Measurements from ENCODE around the gene NIT2. TPM values are rescaled to one million over a fixed set of nuclear protein-coding genes. Genes with fewer than 3 reads are reported as not detected.

NIT2 gene
- total and polyA plus RNA-seq, 10 of the 15 experiments (the other 5 are each of a cell fraction or from before 2014, with no cell fraction given): 49.3 to 215 (median 76.4) TPM

- TF ChIP-seq SKIL (IDR thresholded peaks at IDR 0.05; ENCODE audit: low read depth, poor library complexity, severe bottlenecking) (peak; percentile 19), MTA3 (IDR thresholded peaks at IDR 0.05; ENCODE audit: borderline replicate concordance, low read length) (no peak), SMC3 (IDR thresholded peaks at IDR 0.05; ENCODE audit: borderline replicate concordance, low read length) (peak; percentile 68; the same call in 1 of the 2 replicates), RAD21 (IDR thresholded peaks at IDR 0.05; ENCODE audit: insufficient read depth, low read depth, low read length) (peak; percentile 81), MLLT1 (IDR thresholded peaks at IDR 0.05) (peak; percentile 58; the same call in 1 of the 2 replicates)
These were observed 17.9 kb upstream of the NIT2 start (continued) for GRCh38 chr3:100316641-100317069.

GRCh38 chr3:100317912-100318311 is 16.6 kb upstream of the NIT2 start:
- intact Hi-C loops (cut with micrococcal nuclease; ENCODE audit: unreplicated experiment) (loop anchor here (2.0 to 10.0 kb wide), 2 partner anchors 145 to 397 kb away; no protein-coding TSS in a partner anchor), in situ Hi-C loops (cut with MboI) (no loop called here)
- ChIA-PET POLR2A (interaction anchor here (1.3 kb wide), 1 partner anchor 83 kb away, joined by 4 read pairs; the partner anchor contains the start of gene LNP1), RAD21 (ENCODE audit: unreplicated experiment) (interaction anchor here (0.6 to 2.9 kb wide), 9 partner anchors 14 to 486 kb away, joined by 3 to 37 read pairs (median 4); partner anchors contain the start of genes LNP1 and TMEM45A), CTCF (interaction anchor here (0.6 to 4.2 kb wide), 15 partner anchors 9 to 486 kb away, joined by 3 to 43 read pairs (median 9); no protein-coding TSS in a partner anchor), SMC1A (ENCODE audit: uncharacterized antibody, unreplicated experiment) (interaction anchor here (1.0 to 3.8 kb wide), 10 partner anchors 13 to 317 kb away, joined by 3 to 50 read pairs (median 11); partner anchors contain the start of genes NIT2 and TMEM45A)
- DNase-seq (ENCODE audit: low read depth, low spot score) (no peak), FAIRE-seq (peak; percentile 59), ATAC-seq (peak; percentile 92)
- H3K36me3 ChIP-seq (ENCODE audit: control insufficient read depth in 2 of 2, insufficient read depth in 2 of 2, low read length in 1 of 2): no peaks in the 10 kb centered on the region; a peak in 1 of 4 replicates
- H3K4me1 ChIP-seq (ENCODE audit: control insufficient read depth, insufficient read depth, low read length): peaks cover 3% of the 10 kb centered on the region; the same call in 1 of the 2 replicates
- no TSS peak for BruUV-seq (replicated peaks)
- WGBS (ENCODE audit: insufficient coverage, insufficient replicate concordance, low lambda C conversion rate, missing lambda C conversion rate): 50% methylated on average over 2 of the region's 2 CpGs
- H3K9ac ChIP-seq (ENCODE audit: control insufficient read depth, insufficient read depth, low read length): no peak overlapping the region
- no peaks in the 10 kb centered on the region for H4K20me1 ChIP-seq (ENCODE audit: control insufficient read depth, insufficient read depth)
- no peaks in the 10 kb centered on the region for H3K79me2 ChIP-seq (ENCODE audit: control insufficient read depth, insufficient read depth, low read length)
- peak overlapping the region; percentile 1 for H3K4me2 ChIP-seq (ENCODE audit: control insufficient read depth, insufficient read depth)
- no peaks in the 10 kb centered on the region for H3K27me3 ChIP-seq (replicated peaks in 1 of 2; ENCODE audit: control insufficient read depth in 2 of 2, insufficient read depth in 2 of 2, low read length in 1 of 2)
- TF ChIP-seq BHLHE40 (IDR thresholded peaks at IDR 0.05; ENCODE audit: borderline replicate concordance in 1 of 2, low read depth in 2 of 2, low read length in 1 of 2): 0 out of 4 replicates have a peak, but pooled peaks of 1 of the 2 experiments have one; percentile 18
- no peak for TF ChIP-seq CHD2 (IDR thresholded peaks at IDR 0.05; ENCODE audit: borderline replicate concordance, low read depth, low read length)
- H3K4me3 ChIP-seq: no peak overlapping the region
- H2AFZ ChIP-seq (ENCODE audit: control insufficient read depth, low read depth, low read length): peak overlapping the region; percentile 37
- H3K9me3 ChIP-seq (replicated peaks; ENCODE audit: control insufficient read depth, insufficient read depth, low read length): no peaks in the 10 kb centered on the region
- H3K27ac ChIP-seq (ENCODE audit: control insufficient read depth, insufficient read depth): peak overlapping the region; percentile 39; the same call in 1 of the 2 replicates
